Measurements from ENCODE around the gene VWA8. TPM values are rescaled to one million over a fixed set of nuclear protein-coding genes. Genes with fewer than 3 reads are reported as not detected.

VWA8 gene
- total RNA-seq, 1 donor, result 21.4 TPM

GRCh38 chr13:41652735-41653361 is 308.1 kb downstream of the VWA8 start:
- Histone ChIP-seq H3K27ac (ENCODE audit: low read depth, low read length) (no peak overlapping the region), H2AFZ (ENCODE audit: low read length) (no peak overlapping the region), H3K27me3 (ENCODE audit: insufficient read depth, low read length) (no peaks in the 10 kb centered on the region), H3K4me1 (ENCODE audit: insufficient read depth, low read length) (peaks cover 8% of the 10 kb centered on the region), H3K4me2 (ENCODE audit: insufficient read depth, low read length) (no peak overlapping the region), H3K79me2 (ENCODE audit: insufficient read depth, low read length) (no peaks in the 10 kb centered on the region), H3K36me3 (ENCODE audit: insufficient read depth, low read length) (no peaks in the 10 kb centered on the region), H4K20me1 (ENCODE audit: insufficient read depth, low read length) (no peaks in the 10 kb centered on the region), H3K4me3 (ENCODE audit: insufficient read depth, low read length) (no peak overlapping the region), H3K9me3 (ENCODE audit: low read depth, low read length) (no peaks in the 10 kb centered on the region)
- peak; percentile 14 for DNase-seq (ENCODE audit: insufficient read length, low spot score, missing footprints)
- TF ChIP-seq CTCF (IDR thresholded peaks at IDR 0.05; ENCODE audit: extremely low read depth, low read depth, low read length), result peak; percentile 71

GRCh38 chr13:41651413-41652058 is 309.4 kb downstream of the VWA8 start:
- H3K27ac ChIP-seq (ENCODE audit: low read depth, low read length), result no peak overlapping the region
- H3K4me1 ChIP-seq (ENCODE audit: insufficient read depth, low read length), result peaks cover 7% of the 10 kb centered on the region
- no peak for TF ChIP-seq CTCF (IDR thresholded peaks at IDR 0.05; ENCODE audit: extremely low read depth, low read depth, low read length)
- no peaks in the 10 kb centered on the region for H3K79me2 ChIP-seq (ENCODE audit: insufficient read depth, low read length)
- no peak overlapping the region for H3K4me2 ChIP-seq (ENCODE audit: insufficient read depth, low read length)
- H3K4me3 ChIP-seq (ENCODE audit: insufficient read depth, low read length), result no peak overlapping the region
- no peak for DNase-seq (ENCODE audit: insufficient read length, low spot score, missing footprints)
- no peak overlapping the region for H2AFZ ChIP-seq (ENCODE audit: low read length)
- no peaks in the 10 kb centered on the region for H3K27me3 ChIP-seq (ENCODE audit: insufficient read depth, low read length)
- no peaks in the 10 kb centered on the region for H4K20me1 ChIP-seq (ENCODE audit: insufficient read depth, low read length)
- no peaks in the 10 kb centered on the region for H3K36me3 ChIP-seq (ENCODE audit: insufficient read depth, low read length)
- no peaks in the 10 kb centered on the region for H3K9me3 ChIP-seq (ENCODE audit: low read depth, low read length)

GRCh38 chr13:41650706-41651105 is 310.2 kb downstream of the VWA8 start:
- Histone ChIP-seq H3K27ac (ENCODE audit: low read depth, low read length) (no peak overlapping the region), H3K4me2 (ENCODE audit: insufficient read depth, low read length) (no peak overlapping the region), H3K27me3 (ENCODE audit: insufficient read depth, low read length) (no peaks in the 10 kb centered on the region), H3K79me2 (ENCODE audit: insufficient read depth, low read length) (no peaks in the 10 kb centered on the region), H3K4me3 (ENCODE audit: insufficient read depth, low read length) (no peak overlapping the region), H3K36me3 (ENCODE audit: insufficient read depth, low read length) (no peaks in the 10 kb centered on the region), H3K9me3 (ENCODE audit: low read depth, low read length) (no peaks in the 10 kb centered on the region), H4K20me1 (ENCODE audit: insufficient read depth, low read length) (no peaks in the 10 kb centered on the region), H2AFZ (ENCODE audit: low read length) (no peak overlapping the region), H3K4me1 (ENCODE audit: insufficient read depth, low read length) (peaks cover 10% of the 10 kb centered on the region)
- no peak for DNase-seq (ENCODE audit: insufficient read length, low spot score, missing footprints)
- no peak for TF ChIP-seq CTCF (IDR thresholded peaks at IDR 0.05; ENCODE audit: extremely low read depth, low read depth, low read length)

GRCh38 chr13:41649659-41650058 is 311.2 kb downstream of the VWA8 start:
- peak; percentile 48 for TF ChIP-seq CTCF (IDR thresholded peaks at IDR 0.05; ENCODE audit: extremely low read depth, low read depth, low read length)
- H3K4me3 ChIP-seq (ENCODE audit: insufficient read depth, low read length), result no peak overlapping the region
- no peak overlapping the region for H3K27ac ChIP-seq (ENCODE audit: low read depth, low read length)
- H3K36me3 ChIP-seq (ENCODE audit: insufficient read depth, low read length), result no peaks in the 10 kb centered on the region
- no peaks in the 10 kb centered on the region for H3K27me3 ChIP-seq (ENCODE audit: insufficient read depth, low read length)
- H3K4me2 ChIP-seq (ENCODE audit: insufficient read depth, low read length), result no peak overlapping the region
- no peaks in the 10 kb centered on the region for H3K79me2 ChIP-seq (ENCODE audit: insufficient read depth, low read length)
- no peaks in the 10 kb centered on the region for H3K9me3 ChIP-seq (ENCODE audit: low read depth, low read length)
- no peak overlapping the region for H2AFZ ChIP-seq (ENCODE audit: low read length)
- no peak for DNase-seq (ENCODE audit: insufficient read length, low spot score, missing footprints)
- H4K20me1 ChIP-seq (ENCODE audit: insufficient read depth, low read length), result no peaks in the 10 kb centered on the region
- peaks cover 21% of the 10 kb centered on the region for H3K4me1 ChIP-seq (ENCODE audit: insufficient read depth, low read length)
